Measurements from ENCODE around the gene ZNF716. TPM values are rescaled to one million over a fixed set of nuclear protein-coding genes. Genes with fewer than 3 reads are reported as not detected.

ZNF716 gene
- polyA plus RNA-seq, 2 of the 4 experiments (the other 2 are of a cell fraction), result not detected

DNA sequence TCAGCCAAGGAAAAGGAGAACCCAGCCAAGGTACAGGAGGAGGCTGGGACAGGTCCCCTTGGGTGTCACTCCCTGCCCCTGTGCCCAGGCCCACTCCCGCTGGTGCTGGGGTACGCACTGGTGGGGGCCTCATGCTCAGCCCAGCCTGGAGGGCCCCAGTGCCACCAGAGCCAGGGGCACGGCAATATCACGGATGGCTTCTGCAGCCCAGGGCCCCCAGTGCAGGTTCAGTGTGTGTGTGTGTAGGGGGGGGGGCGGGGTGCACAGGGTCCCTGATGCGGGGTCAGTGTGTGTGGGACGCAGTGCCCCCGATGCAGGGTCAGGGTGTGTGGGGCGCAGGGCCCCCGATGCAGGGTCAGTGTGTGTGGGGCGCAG is 23.4 kb upstream of the ZNF716 start:
- Histone ChIP-seq H3K27ac (no peak overlapping the region), H3K4me1 (no peaks in the 10 kb centered on the region), H3K4me2 (no peak overlapping the region), H3K9me3 (no peaks in the 10 kb centered on the region; the same call in 2 of the 3 replicates), H3K4me3 (no peak overlapping the region)
- FAIRE-seq, result no peak
- ChIA-PET CTCF (no interaction called here), POLR2A (no interaction called here)
- ATAC-seq, result no peak
- TF ChIP-seq, protein P1, sequence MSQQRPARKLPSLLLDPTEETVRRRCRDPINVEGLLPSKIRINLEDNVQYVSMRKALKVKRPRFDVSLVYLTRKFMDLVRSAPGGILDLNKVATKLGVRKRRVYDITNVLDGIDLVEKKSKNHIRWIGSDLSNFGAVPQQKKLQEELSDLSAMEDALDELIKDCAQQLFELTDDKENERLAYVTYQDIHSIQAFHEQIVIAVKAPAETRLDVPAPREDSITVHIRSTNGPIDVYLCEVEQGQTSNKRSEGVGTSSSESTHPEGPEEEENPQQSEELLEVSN (IDR thresholded peaks at IDR 0.05; ENCODE audit: borderline replicate concordance, low read depth), result no peak
- no peak for TF ChIP-seq CBX8 (IDR thresholded peaks at IDR 0.05)
- TF ChIP-seq NFE2L2 (conservative IDR thresholded peaks at IDR 0.05; ENCODE audit: low read length), result no peak
- TF ChIP-seq HOXB5 (CRISPR knock-in tag; IDR thresholded peaks at IDR 0.05), result no peak
- TF ChIP-seq NR3C1 (IDR thresholded peaks at IDR 0.05), result no peak
- TF ChIP-seq, protein P2, sequence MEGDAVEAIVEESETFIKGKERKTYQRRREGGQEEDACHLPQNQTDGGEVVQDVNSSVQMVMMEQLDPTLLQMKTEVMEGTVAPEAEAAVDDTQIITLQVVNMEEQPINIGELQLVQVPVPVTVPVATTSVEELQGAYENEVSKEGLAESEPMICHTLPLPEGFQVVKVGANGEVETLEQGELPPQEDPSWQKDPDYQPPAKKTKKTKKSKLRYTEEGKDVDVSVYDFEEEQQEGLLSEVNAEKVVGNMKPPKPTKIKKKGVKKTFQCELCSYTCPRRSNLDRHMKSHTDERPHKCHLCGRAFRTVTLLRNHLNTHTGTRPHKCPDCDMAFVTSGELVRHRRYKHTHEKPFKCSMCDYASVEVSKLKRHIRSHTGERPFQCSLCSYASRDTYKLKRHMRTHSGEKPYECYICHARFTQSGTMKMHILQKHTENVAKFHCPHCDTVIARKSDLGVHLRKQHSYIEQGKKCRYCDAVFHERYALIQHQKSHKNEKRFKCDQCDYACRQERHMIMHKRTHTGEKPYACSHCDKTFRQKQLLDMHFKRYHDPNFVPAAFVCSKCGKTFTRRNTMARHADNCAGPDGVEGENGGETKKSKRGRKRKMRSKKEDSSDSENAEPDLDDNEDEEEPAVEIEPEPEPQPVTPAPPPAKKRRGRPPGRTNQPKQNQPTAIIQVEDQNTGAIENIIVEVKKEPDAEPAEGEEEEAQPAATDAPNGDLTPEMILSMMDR (IDR thresholded peaks at IDR 0.05), result no peak
- TF ChIP-seq HOXA7 (CRISPR knock-in tag; IDR thresholded peaks at IDR 0.05), result no peak
- TF ChIP-seq MAFK (IDR thresholded peaks at IDR 0.05; ENCODE audit: partially characterized antibody), result no peak
- no peak for TF ChIP-seq RNF2 (IDR thresholded peaks at IDR 0.05; ENCODE audit: borderline replicate concordance, low read depth)
- no peak for TF ChIP-seq CHD2 (IDR thresholded peaks at IDR 0.05; ENCODE audit: low read length, partially characterized antibody)
- TF ChIP-seq ZC3H11A (IDR thresholded peaks at IDR 0.05), result no peak
- TF ChIP-seq, protein P3, sequence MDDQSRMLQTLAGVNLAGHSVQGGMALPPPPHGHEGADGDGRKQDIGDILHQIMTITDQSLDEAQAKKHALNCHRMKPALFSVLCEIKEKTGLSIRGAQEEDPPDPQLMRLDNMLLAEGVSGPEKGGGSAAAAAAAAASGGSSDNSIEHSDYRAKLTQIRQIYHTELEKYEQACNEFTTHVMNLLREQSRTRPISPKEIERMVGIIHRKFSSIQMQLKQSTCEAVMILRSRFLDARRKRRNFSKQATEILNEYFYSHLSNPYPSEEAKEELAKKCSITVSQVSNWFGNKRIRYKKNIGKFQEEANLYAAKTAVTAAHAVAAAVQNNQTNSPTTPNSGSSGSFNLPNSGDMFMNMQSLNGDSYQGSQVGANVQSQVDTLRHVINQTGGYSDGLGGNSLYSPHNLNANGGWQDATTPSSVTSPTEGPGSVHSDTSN (IDR thresholded peaks at IDR 0.05), result no peak
- no peak for TF ChIP-seq EP300 (IDR thresholded peaks at IDR 0.05)
- no peak for TF ChIP-seq EHF (CRISPR knock-in tag; IDR thresholded peaks at IDR 0.05)
- TF ChIP-seq MAZ (IDR thresholded peaks at IDR 0.05; ENCODE audit: borderline replicate concordance, low read depth, low read length), result no peak
- 93% methylated on average over 3 of the region's 11 CpGs for WGBS (ENCODE audit: missing lambda C conversion rate)
- DNase-seq (ENCODE audit: low read depth in 1 of 2, low spot score in 1 of 2), result no peak

DNA sequence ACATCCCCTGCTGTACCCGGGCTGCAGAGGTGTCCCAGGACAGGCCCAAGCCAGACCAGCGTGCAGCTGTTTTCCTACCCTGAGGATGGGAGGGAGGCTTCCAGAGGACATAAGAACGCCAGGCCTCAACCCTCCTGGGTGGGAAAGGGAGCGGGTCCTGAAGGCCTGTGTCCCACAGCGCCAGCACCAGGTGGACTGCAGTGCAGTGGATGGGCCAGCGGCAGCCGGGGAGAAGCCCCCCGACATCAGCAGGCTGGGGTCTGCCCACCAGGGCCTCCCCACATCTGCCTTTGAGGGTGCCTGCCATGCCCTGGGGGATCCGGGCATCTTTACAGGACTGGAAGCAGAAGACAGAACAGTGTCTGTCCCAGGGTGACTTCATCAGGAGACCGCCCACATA is 22.8 kb upstream of the ZNF716 start:
- DNase-seq (ENCODE audit: low read depth in 1 of 2, low spot score in 1 of 2) (no peak), FAIRE-seq (no peak), ATAC-seq (no peak)
- Histone ChIP-seq H3K4me1 (no peaks in the 10 kb centered on the region), H3K4me3 (no peak overlapping the region), H3K4me2 (no peak overlapping the region), H3K9me3 (no peaks in the 10 kb centered on the region; the same call in 2 of the 3 replicates), H3K27ac (no peak overlapping the region)
- 15% methylated on average over 4 of the region's 10 CpGs for WGBS (ENCODE audit: missing lambda C conversion rate)
- POLR2A ChIA-PET, result no interaction called here
- no peak for TF ChIP-seq GATA3 (IDR thresholded peaks at IDR 0.05; ENCODE audit: borderline replicate concordance)
- no peak for TF ChIP-seq JUNB (IDR thresholded peaks at IDR 0.05)
- no peak for TF ChIP-seq RNF2 (IDR thresholded peaks at IDR 0.05; ENCODE audit: borderline replicate concordance, low read depth)
- TF ChIP-seq MAFK (IDR thresholded peaks at IDR 0.05; ENCODE audit: partially characterized antibody), result no peak
- no peak for TF ChIP-seq ESRRA (IDR thresholded peaks at IDR 0.05; ENCODE audit: borderline replicate concordance, low read length)
- CTCF ChIA-PET, result no interaction called here

DNA sequence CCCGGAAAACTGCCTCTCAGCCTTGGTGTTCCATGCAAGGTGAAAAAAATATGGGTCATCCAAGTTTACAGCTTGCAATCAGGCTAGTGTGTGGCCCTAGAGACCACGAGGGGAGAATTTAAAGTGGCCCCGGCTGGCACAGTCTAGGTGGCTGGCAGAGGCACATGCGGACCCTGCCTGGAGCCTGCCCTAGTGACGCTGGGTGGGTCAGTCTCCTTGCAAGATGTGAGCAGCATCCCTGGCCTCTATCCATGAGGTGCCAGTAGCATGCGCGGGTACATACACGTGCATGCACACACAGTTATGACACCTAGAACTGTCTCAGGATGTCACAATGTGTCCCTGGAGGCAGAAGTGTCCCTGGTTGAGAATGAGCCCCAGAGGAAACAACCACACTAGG is 22.4 kb upstream of the ZNF716 start:
- no peak for FAIRE-seq
- CTCF ChIA-PET, result no interaction called here
- 14% methylated on average over 3 of the region's 8 CpGs for WGBS (ENCODE audit: missing lambda C conversion rate)

More for the DNA sequence above, 22.4 kb upstream of the ZNF716 start:
- H3K4me2 ChIP-seq, result no peak overlapping the region
- DNase-seq (ENCODE audit: low read depth in 1 of 2, low spot score in 1 of 2) (no peak), ATAC-seq (no peak)
- H3K4me3 ChIP-seq, result no peak overlapping the region
- no peak overlapping the region for H3K27ac ChIP-seq
- no peaks in the 10 kb centered on the region; the same call in 2 of the 3 replicates for H3K9me3 ChIP-seq
- POLR2A ChIA-PET, result no interaction called here
- TF ChIP-seq MAFK (IDR thresholded peaks at IDR 0.05; ENCODE audit: partially characterized antibody) (no peak), RAD21 (conservative IDR thresholded peaks at IDR 0.05 in 1 of 2, IDR thresholded peaks at IDR 0.05 in 1 of 2) (no peak), MYC (IDR thresholded peaks at IDR 0.05; ENCODE audit: borderline replicate concordance, low read length) (no peak), CBX2 (IDR thresholded peaks at IDR 0.05; ENCODE audit: borderline replicate concordance, low read depth) (no peak), KDM5A (IDR thresholded peaks at IDR 0.05) (no peak), CHD2 (IDR thresholded peaks at IDR 0.05; ENCODE audit: low read length, partially characterized antibody) (no peak), ZC3H11A (IDR thresholded peaks at IDR 0.05) (no peak), SREBF2 (IDR thresholded peaks at IDR 0.05) (no peak), ZNF302 (CRISPR knock-in tag; IDR thresholded peaks at IDR 0.05) (no peak), NR3C1 (IDR thresholded peaks at IDR 0.05) (no peak), HOXA7 (CRISPR knock-in tag; IDR thresholded peaks at IDR 0.05) (no peak)
- TF ChIP-seq, protein P1 (IDR thresholded peaks at IDR 0.05; ENCODE audit: borderline replicate concordance, low read depth), result no peak
- TF ChIP-seq, protein P4, sequence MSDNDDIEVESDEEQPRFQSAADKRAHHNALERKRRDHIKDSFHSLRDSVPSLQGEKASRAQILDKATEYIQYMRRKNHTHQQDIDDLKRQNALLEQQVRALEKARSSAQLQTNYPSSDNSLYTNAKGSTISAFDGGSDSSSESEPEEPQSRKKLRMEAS (IDR thresholded peaks at IDR 0.05), result no peak
- TF ChIP-seq, protein P5, sequence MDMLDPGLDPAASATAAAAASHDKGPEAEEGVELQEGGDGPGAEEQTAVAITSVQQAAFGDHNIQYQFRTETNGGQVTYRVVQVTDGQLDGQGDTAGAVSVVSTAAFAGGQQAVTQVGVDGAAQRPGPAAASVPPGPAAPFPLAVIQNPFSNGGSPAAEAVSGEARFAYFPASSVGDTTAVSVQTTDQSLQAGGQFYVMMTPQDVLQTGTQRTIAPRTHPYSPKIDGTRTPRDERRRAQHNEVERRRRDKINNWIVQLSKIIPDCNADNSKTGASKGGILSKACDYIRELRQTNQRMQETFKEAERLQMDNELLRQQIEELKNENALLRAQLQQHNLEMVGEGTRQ (IDR thresholded peaks at IDR 0.05), result no peak
- TF ChIP-seq, protein P6, sequence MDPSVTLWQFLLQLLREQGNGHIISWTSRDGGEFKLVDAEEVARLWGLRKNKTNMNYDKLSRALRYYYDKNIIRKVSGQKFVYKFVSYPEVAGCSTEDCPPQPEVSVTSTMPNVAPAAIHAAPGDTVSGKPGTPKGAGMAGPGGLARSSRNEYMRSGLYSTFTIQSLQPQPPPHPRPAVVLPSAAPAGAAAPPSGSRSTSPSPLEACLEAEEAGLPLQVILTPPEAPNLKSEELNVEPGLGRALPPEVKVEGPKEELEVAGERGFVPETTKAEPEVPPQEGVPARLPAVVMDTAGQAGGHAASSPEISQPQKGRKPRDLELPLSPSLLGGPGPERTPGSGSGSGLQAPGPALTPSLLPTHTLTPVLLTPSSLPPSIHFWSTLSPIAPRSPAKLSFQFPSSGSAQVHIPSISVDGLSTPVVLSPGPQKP (IDR thresholded peaks at IDR 0.05; ENCODE audit: low read depth, low read length), result no peak
- H3K4me1 ChIP-seq, result no peaks in the 10 kb centered on the region

All from A549 (cell line).